SK-N-SH treated with all-trans-retinoic acid at 6 μM for 48 hours (cell line): ENCODE results near the gene HLA-F.

ENCODE experiments used
- ARNTL ChIP-seq: fragments of 450-650 bp; formaldehyde crosslinking; IDR thresholded peaks from 2 replicates; pipeline ENCODE4 v1.5.0; 2020; ENCODE audit warnings: low read depth, mild to moderate bottlenecking, moderate library complexity, borderline replicate concordance
- GLIS3 ChIP-seq: fragments of 250-450 bp; sonication (Bioruptor Pico); IDR thresholded peaks from 2 replicates; pipeline ENCODE4 v1.5.0; 2020; ENCODE audit warnings: mild to moderate bottlenecking, moderate library complexity
- PPARA ChIP-seq: fragments of 250-450 bp; sonication (Bioruptor Pico); IDR thresholded peaks from 2 replicates; pipeline ENCODE4 v1.5.0; 2020; ENCODE audit warnings: mild to moderate bottlenecking, borderline replicate concordance
- RARB ChIP-seq: fragments of 250-450 bp; sonication (Bioruptor Pico); IDR thresholded peaks from 2 replicates; pipeline ENCODE4 v1.8.0; 2021; ENCODE audit warnings: mild to moderate bottlenecking, moderate library complexity
- TOX ChIP-seq: fragments of 250-450 bp; sonication (Bioruptor Pico); IDR thresholded peaks from 2 replicates; pipeline ENCODE4 v1.8.0; 2021; ENCODE audit warnings: mild to moderate bottlenecking, moderate library complexity, borderline replicate concordance
- ZFP3 ChIP-seq: fragments of 250-450 bp; sonication (Bioruptor Pico); IDR thresholded peaks from 2 replicates; pipeline ENCODE4 v1.5.0; 2020; ENCODE audit warnings: mild to moderate bottlenecking, moderate library complexity
- ZNF565 ChIP-seq: fragments of 450-650 bp; formaldehyde crosslinking; conservative IDR thresholded peaks from 2 replicates; pipeline ENCODE4 v1.5.0; 2020; ENCODE audit warnings: low read depth, mild to moderate bottlenecking, moderate library complexity
- TF ChIP-seq, protein P1 (sequence below): fragments of 250-450 bp; sonication (Bioruptor Pico); IDR thresholded peaks from 2 replicates; pipeline ENCODE4 v1.5.1; 2021; ENCODE audit warnings: mild to moderate bottlenecking, moderate library complexity
- TF ChIP-seq, protein P2 (sequence below): fragments of 250-450 bp; sonication (Bioruptor Pico); IDR thresholded peaks from 2 replicates; pipeline ENCODE4 v1.8.0; 2020; ENCODE audit warnings: mild to moderate bottlenecking, moderate library complexity, borderline replicate concordance
- TF ChIP-seq, protein P3 (sequence below): fragments of 250-450 bp; sonication (Bioruptor Pico); IDR thresholded peaks from 2 replicates; pipeline ENCODE4 v1.5.0; 2020; ENCODE audit warnings: mild to moderate bottlenecking, moderate library complexity

DNA sequence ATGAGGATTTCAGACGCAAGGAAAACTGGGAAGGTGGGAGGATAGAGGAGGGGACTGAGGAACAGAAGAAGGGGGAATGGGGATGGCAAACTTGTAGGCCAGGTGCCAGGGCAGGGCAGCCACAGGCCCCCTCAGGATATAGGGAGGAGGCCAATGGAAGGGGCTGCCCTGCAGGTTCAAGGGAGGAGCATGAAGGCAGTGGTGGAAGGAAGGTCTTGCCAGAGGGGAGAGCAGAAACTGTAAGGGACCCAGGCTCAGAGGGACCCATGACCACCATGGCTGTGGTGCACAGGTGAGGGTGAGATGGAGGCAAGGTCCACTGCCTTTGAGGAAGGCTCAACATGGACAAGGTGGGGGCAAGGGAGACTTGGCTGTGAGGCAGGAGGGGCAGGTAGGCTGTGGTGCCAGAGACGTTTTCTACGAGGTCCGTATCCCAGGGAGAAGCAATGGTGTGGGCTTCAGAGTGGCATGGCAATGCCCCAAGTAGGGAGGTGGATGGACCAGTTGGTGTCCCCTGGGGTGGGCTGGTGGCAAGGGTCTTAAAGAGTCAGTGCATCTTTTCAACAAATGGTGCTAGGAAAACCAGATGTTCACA, 22.7 kb downstream of the HLA-F start:
- TF ChIP-seq, protein P1, sequence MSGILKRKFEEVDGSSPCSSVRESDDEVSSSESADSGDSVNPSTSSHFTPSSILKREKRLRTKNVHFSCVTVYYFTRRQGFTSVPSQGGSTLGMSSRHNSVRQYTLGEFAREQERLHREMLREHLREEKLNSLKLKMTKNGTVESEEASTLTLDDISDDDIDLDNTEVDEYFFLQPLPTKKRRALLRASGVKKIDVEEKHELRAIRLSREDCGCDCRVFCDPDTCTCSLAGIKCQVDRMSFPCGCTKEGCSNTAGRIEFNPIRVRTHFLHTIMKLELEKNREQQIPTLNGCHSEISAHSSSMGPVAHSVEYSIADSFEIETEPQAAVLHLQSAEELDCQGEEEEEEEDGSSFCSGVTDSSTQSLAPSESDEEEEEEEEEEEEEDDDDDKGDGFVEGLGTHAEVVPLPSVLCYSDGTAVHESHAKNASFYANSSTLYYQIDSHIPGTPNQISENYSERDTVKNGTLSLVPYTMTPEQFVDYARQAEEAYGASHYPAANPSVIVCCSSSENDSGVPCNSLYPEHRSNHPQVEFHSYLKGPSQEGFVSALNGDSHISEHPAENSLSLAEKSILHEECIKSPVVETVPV (CRISPR knock-in tag), result no peak
- no peak for TF ChIP-seq GLIS3 (CRISPR knock-in tag)
- TF ChIP-seq PPARA (CRISPR knock-in tag), result no peak
- TF ChIP-seq RARB (CRISPR knock-in tag), result no peak
- no peak for TF ChIP-seq ZNF565 (CRISPR knock-in tag)
- TF ChIP-seq ARNTL (CRISPR knock-in tag), result no peak
- TF ChIP-seq, protein P2, sequence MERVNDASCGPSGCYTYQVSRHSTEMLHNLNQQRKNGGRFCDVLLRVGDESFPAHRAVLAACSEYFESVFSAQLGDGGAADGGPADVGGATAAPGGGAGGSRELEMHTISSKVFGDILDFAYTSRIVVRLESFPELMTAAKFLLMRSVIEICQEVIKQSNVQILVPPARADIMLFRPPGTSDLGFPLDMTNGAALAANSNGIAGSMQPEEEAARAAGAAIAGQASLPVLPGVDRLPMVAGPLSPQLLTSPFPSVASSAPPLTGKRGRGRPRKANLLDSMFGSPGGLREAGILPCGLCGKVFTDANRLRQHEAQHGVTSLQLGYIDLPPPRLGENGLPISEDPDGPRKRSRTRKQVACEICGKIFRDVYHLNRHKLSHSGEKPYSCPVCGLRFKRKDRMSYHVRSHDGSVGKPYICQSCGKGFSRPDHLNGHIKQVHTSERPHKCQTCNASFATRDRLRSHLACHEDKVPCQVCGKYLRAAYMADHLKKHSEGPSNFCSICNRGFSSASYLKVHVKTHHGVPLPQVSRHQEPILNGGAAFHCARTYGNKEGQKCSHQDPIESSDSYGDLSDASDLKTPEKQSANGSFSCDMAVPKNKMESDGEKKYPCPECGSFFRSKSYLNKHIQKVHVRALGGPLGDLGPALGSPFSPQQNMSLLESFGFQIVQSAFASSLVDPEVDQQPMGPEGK (CRISPR knock-in tag), result no peak
- TF ChIP-seq TOX, result no peak
- TF ChIP-seq, protein P3, sequence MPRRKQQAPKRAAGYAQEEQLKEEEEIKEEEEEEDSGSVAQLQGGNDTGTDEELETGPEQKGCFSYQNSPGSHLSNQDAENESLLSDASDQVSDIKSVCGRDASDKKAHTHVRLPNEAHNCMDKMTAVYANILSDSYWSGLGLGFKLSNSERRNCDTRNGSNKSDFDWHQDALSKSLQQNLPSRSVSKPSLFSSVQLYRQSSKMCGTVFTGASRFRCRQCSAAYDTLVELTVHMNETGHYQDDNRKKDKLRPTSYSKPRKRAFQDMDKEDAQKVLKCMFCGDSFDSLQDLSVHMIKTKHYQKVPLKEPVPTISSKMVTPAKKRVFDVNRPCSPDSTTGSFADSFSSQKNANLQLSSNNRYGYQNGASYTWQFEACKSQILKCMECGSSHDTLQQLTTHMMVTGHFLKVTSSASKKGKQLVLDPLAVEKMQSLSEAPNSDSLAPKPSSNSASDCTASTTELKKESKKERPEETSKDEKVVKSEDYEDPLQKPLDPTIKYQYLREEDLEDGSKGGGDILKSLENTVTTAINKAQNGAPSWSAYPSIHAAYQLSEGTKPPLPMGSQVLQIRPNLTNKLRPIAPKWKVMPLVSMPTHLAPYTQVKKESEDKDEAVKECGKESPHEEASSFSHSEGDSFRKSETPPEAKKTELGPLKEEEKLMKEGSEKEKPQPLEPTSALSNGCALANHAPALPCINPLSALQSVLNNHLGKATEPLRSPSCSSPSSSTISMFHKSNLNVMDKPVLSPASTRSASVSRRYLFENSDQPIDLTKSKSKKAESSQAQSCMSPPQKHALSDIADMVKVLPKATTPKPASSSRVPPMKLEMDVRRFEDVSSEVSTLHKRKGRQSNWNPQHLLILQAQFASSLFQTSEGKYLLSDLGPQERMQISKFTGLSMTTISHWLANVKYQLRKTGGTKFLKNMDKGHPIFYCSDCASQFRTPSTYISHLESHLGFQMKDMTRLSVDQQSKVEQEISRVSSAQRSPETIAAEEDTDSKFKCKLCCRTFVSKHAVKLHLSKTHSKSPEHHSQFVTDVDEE (CRISPR knock-in tag), result no peak
- no peak for TF ChIP-seq ZFP3
